ENCODE measurements around the gene CAMSAP3. TPM values are rescaled to one million over a fixed set of nuclear protein-coding genes. Genes with fewer than 3 reads are reported as not detected.

Gene CAMSAP3
- total RNA-seq, 1 donor from 2014 or later, result 4.1 TPM

DNA sequence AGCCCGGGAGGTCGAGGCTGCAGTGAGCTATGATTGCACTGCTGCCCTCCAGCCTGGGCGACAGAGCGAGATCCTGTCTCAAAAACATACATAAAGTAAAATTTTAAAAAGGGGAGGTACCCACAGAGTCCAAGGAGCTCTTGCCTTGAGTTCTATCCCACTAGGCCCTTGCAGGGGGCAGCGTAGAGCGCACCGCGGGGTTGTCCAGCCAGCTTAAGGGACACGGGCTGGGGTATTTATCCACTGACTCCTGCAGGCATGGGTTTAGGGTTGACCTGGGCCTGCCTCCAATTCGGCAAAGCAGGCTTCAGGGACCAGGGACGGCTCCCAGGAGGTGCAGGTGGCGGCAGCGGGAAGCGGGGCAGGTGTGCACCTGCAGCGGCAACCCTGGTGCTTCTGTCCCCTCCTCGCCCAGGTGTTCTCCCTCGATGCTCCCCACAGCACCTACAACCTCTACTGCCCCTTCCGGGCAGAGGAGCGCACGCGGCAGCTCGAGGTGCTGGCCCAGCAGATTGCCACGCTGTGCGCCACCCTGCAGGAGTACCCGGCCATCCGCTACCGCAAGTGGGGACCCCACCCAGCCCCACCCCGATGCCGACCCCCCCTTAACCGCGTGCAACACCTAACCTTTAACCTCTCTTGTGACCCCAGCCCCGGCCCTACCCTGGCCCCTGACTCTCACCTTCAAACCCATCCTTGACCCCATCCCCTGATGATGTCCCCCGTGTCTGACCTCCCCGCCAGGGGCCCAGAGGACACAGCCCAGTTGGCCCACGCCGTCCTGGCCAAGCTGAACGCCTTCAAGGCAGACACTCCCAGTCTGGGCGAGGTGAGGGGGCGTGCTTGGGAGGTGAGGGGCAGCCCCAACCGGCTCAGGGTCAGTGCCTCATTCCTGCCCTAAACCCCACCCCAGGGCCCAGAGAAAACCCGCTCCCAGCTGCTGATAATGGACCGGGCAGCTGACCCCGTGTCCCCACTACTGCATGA lies 45.9 kb downstream of the CAMSAP3 start:
- FAIRE-seq (no peak), DNase-seq (ENCODE audit: low read depth) (no peak)
- Histone ChIP-seq H3K9me3 (ENCODE audit: insufficient read depth, low read depth, low read length) (peaks cover 5% of the 10 kb centered on the region), H3K9ac (ENCODE audit: low read length) (no peak overlapping the region), H2AFZ (ENCODE audit: low read depth, low read length) (no peak overlapping the region), H3K79me2 (ENCODE audit: insufficient read depth, low read length) (no peaks in the 10 kb centered on the region), H3K27ac (ENCODE audit: low read depth, low read length) (no peak overlapping the region), H3K4me3 (ENCODE audit: insufficient read depth, low read depth, low read length) (no peak overlapping the region), H4K20me1 (ENCODE audit: insufficient read depth, low read length) (no peaks in the 10 kb centered on the region), H3K27me3 (ENCODE audit: insufficient read depth, low read length) (peaks cover 2% of the 10 kb centered on the region), H3K4me1 (ENCODE audit: insufficient read depth, low read length) (no peaks in the 10 kb centered on the region), H3K36me3 (ENCODE audit: insufficient read depth, low read length) (no peaks in the 10 kb centered on the region), H3K4me2 (ENCODE audit: low read length) (no peak overlapping the region)
- no peaks in the 10 kb centered on the region for H3K27me3 Mint-ChIP-seq (ENCODE audit: low read depth, unreplicated experiment)
- H3K9me3 Mint-ChIP-seq (ENCODE audit: unreplicated experiment), result no peaks in the 10 kb centered on the region
- no peaks in the 10 kb centered on the region for H3K4me1 Mint-ChIP-seq (ENCODE audit: low read depth, unreplicated experiment)
- no peak overlapping the region for H3K4me3 Mint-ChIP-seq (ENCODE audit: unreplicated experiment)
- H3K27ac Mint-ChIP-seq (ENCODE audit: unreplicated experiment), result no peak overlapping the region
- H3K36me3 Mint-ChIP-seq (ENCODE audit: low read depth, unreplicated experiment), result peaks cover 1% of the 10 kb centered on the region
- no peak for TF ChIP-seq EZH2 (IDR thresholded peaks at IDR 0.05; ENCODE audit: insufficient read depth, low read length)
- TF ChIP-seq, protein P1, sequence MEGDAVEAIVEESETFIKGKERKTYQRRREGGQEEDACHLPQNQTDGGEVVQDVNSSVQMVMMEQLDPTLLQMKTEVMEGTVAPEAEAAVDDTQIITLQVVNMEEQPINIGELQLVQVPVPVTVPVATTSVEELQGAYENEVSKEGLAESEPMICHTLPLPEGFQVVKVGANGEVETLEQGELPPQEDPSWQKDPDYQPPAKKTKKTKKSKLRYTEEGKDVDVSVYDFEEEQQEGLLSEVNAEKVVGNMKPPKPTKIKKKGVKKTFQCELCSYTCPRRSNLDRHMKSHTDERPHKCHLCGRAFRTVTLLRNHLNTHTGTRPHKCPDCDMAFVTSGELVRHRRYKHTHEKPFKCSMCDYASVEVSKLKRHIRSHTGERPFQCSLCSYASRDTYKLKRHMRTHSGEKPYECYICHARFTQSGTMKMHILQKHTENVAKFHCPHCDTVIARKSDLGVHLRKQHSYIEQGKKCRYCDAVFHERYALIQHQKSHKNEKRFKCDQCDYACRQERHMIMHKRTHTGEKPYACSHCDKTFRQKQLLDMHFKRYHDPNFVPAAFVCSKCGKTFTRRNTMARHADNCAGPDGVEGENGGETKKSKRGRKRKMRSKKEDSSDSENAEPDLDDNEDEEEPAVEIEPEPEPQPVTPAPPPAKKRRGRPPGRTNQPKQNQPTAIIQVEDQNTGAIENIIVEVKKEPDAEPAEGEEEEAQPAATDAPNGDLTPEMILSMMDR (IDR thresholded peaks at IDR 0.05; ENCODE audit: insufficient read depth, low read depth, low read length), result no peak

DNA sequence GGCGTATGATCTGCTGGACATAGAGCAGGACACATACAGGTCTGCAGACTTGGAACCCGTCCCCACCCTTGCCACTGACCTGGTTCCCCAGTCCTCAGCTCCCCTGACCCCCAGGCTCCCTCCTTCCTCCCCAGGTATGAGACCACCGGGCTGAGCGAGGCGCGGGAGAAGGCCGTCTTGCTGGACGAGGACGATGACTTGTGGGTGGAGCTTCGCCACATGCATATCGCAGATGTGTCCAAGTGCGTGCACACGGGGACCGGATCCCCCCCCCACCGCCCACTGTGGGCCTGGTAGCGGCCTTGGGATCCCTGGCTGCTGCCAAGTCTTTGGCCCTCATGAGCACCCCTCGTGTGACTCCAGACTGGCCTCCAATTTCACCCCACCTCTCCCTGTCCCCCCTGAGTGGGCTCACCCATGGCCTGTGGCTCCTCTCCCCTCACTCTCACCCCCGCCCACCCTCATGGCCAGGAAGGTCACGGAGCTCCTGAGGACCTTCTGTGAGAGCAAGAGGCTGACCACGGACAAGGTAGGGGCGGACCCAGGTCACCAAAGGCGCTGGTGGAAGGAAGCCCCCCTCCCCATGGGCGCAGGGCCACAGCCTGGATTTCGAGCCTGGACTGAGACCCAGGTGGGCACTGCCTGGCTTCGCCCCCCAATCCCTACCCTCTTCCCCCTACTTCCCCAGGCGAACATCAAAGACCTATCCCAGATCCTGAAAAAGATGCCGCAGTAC lies 46.8 kb downstream of the CAMSAP3 start:
- H3K27me3 Mint-ChIP-seq (ENCODE audit: low read depth, unreplicated experiment), result no peaks in the 10 kb centered on the region
- H3K4me2 ChIP-seq (ENCODE audit: low read length), result no peak overlapping the region
- no peak overlapping the region for H3K4me3 Mint-ChIP-seq (ENCODE audit: unreplicated experiment)
- no peaks in the 10 kb centered on the region for H4K20me1 ChIP-seq (ENCODE audit: insufficient read depth, low read length)
- H3K27ac ChIP-seq (ENCODE audit: low read depth, low read length), result no peak overlapping the region
- TF ChIP-seq EZH2 (IDR thresholded peaks at IDR 0.05; ENCODE audit: insufficient read depth, low read length), result no peak
- TF ChIP-seq, protein P1 (IDR thresholded peaks at IDR 0.05; ENCODE audit: insufficient read depth, low read depth, low read length), result no peak
- H3K9me3 ChIP-seq (ENCODE audit: insufficient read depth, low read depth, low read length), result peaks cover 5% of the 10 kb centered on the region
- no peaks in the 10 kb centered on the region for H3K4me1 ChIP-seq (ENCODE audit: insufficient read depth, low read length)
- H3K36me3 Mint-ChIP-seq (ENCODE audit: low read depth, unreplicated experiment), result peaks cover 1% of the 10 kb centered on the region
- no peak overlapping the region for H3K9ac ChIP-seq (ENCODE audit: low read length)
- no peaks in the 10 kb centered on the region for H3K79me2 ChIP-seq (ENCODE audit: insufficient read depth, low read length)
- H3K27ac Mint-ChIP-seq (ENCODE audit: unreplicated experiment), result no peak overlapping the region
- H3K27me3 ChIP-seq (ENCODE audit: insufficient read depth, low read length), result peaks cover 2% of the 10 kb centered on the region
- no peak for FAIRE-seq
- H2AFZ ChIP-seq (ENCODE audit: low read depth, low read length), result no peak overlapping the region
- no peak for DNase-seq (ENCODE audit: low read depth)
- no peaks in the 10 kb centered on the region for H3K36me3 ChIP-seq (ENCODE audit: insufficient read depth, low read length)
- no peak overlapping the region for H3K4me3 ChIP-seq (ENCODE audit: insufficient read depth, low read depth, low read length)
- no peaks in the 10 kb centered on the region for H3K4me1 Mint-ChIP-seq (ENCODE audit: low read depth, unreplicated experiment)
- H3K9me3 Mint-ChIP-seq (ENCODE audit: unreplicated experiment), result no peaks in the 10 kb centered on the region

Measured in astrocyte (in vitro differentiated cells and primary cell).